Thoracic aorta (tissue), 2 donors: ENCODE data around the gene CRLF1. TPM values are rescaled to one million over a fixed set of nuclear protein-coding genes. Genes with fewer than 3 reads are reported as not detected.

Experiments
- ATAC-seq: fragments of 150-250 bp; one replicate; pipeline ENCODE4 v1.8.0; 2017; ENCODE audit warnings: low read depth; ENCODE audit not compliant: insufficient number of reproducible peaks, low FRiP score
- DNase-seq: peaks from one replicate; pipeline ENCODE4 v3.0.0-alpha.2; 2020; ENCODE audit warnings: low spot score
- H3K27ac ChIP-seq, 2 donors: fragments of 200-600 bp; sonication (generic); 1 replicate in 1 of 2; 2 replicates in 1 of 2; pipeline ENCODE4 v1.5.1; 2016; ENCODE audit warnings: mild to moderate bottlenecking in 2 of 2, moderate library complexity in 2 of 2
- H3K27me3 ChIP-seq: fragments of 200-600 bp; sonication (generic); replicated peaks from 2 replicates; pipeline ENCODE4 v1.6.0; 2016; ENCODE audit warnings: mild to moderate bottlenecking; ENCODE audit not compliant: insufficient read depth
- H3K36me3 ChIP-seq: fragments of 200-600 bp; sonication (generic); one replicate; pipeline ENCODE4 v1.5.1; 2016
- H3K4me1 ChIP-seq, 2 donors: fragments of 200-600 bp; sonication (generic); 1 replicate in 1 of 2; 2 replicates in 1 of 2; pipeline versions ENCODE4 v1.5.1 to v1.6.0; 2016; ENCODE audit warnings: low read depth in 2 of 2, mild to moderate bottlenecking in 1 of 2; ENCODE audit not compliant: control insufficient read depth in 1 of 2
- H3K4me3 ChIP-seq: fragments of 200-600 bp; sonication (generic); 2 replicates; pipeline ENCODE4 v1.5.1; 2016; ENCODE audit warnings: mild to moderate bottlenecking
- H3K9me3 ChIP-seq: fragments of 200-600 bp; sonication (generic); 2 replicates; pipeline ENCODE4 v1.5.1; 2016
- total RNA-seq, 2 donors: library from RNA; depleted of rRNA; stranded (reverse); fragments of >200 nt; gene quantifications; one replicate each; pipeline versions ENCODE4 v1.1.0 to v1.2.3, GENCODE V29; 2016
- TF ChIP-seq, protein P1 (sequence below): fragments of 200-600 bp; sonication (generic); IDR thresholded peaks from one replicate; pipeline ENCODE4 v1.5.1; 2019; ENCODE audit warnings: antibody characterized with exemption

The CRLF1 gene
- total RNA-seq, 2 donors from 2014 or later, result 85.9 to 1,063 TPM

DNA sequence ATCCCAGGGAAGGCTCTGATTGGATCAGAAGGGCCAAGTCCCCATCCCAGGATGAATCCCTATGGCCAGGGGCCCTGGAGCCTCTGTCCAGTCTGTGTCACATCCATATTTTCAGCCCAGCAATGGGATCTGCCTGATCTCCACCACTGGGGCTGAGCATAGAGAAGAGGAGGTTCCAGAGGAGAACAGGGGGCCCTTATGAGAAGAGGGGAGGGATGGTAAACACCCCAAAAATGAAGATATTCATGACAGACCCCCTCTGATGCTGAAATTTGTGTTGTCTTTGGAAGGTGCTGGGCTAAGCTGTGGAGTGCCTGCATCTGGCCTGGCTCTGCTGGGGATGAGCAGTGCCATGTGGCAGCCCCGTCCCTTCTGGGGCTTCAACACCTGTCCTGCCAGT, 44.7 kb upstream of the CRLF1 start:
- Histone ChIP-seq H3K4me3 (no peak overlapping the region), H3K36me3 (no peaks in the 10 kb centered on the region), H3K9me3 (no peaks in the 10 kb centered on the region), H3K27me3 (no peaks in the 10 kb centered on the region), H3K4me1 (peaks cover 19 to 46% of the 10 kb centered on the region in 2 donors), H3K27ac (peak overlapping the region; percentile 88 to 92)
- DNase-seq (no peak), ATAC-seq (no peak)
- TF ChIP-seq, protein P1, sequence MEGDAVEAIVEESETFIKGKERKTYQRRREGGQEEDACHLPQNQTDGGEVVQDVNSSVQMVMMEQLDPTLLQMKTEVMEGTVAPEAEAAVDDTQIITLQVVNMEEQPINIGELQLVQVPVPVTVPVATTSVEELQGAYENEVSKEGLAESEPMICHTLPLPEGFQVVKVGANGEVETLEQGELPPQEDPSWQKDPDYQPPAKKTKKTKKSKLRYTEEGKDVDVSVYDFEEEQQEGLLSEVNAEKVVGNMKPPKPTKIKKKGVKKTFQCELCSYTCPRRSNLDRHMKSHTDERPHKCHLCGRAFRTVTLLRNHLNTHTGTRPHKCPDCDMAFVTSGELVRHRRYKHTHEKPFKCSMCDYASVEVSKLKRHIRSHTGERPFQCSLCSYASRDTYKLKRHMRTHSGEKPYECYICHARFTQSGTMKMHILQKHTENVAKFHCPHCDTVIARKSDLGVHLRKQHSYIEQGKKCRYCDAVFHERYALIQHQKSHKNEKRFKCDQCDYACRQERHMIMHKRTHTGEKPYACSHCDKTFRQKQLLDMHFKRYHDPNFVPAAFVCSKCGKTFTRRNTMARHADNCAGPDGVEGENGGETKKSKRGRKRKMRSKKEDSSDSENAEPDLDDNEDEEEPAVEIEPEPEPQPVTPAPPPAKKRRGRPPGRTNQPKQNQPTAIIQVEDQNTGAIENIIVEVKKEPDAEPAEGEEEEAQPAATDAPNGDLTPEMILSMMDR, result no peak

DNA sequence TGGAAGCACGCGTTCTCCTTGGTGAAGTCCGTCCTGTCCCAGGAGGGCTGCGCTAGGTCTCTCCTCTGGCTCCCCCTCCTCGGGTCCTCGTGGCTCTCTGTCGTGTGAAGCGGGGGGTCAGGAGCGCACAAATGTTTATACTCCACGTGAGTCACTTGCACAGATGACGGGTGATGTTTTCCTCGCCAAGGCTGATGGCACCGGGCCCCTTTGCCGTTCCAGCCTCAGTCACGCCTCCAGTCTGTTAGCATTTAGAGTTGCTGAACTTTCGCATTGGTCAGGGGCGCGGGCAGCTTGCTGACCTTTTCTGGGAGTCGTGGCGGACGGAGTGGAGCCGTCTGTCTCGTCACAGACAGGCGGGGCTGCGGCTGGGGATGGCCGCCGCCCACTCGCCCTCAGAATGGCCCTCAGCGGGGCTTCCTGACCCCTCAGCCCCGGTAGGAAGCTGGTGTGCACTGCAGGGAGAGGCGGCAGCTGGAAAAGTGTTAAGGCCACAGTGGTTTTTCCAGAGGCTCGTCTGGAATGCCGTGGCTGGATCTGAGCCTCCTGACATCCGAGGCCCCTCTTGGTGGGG, 44.0 kb upstream of the CRLF1 start:
- ATAC-seq (peak; percentile 75), DNase-seq (peak; percentile 66)
- Histone ChIP-seq H3K36me3 (no peaks in the 10 kb centered on the region), H3K27ac (peak overlapping the region; percentile 88 to 92), H3K27me3 (no peaks in the 10 kb centered on the region), H3K9me3 (no peaks in the 10 kb centered on the region), H3K4me1 (peaks cover 23 to 53% of the 10 kb centered on the region in 2 donors), H3K4me3 (peak overlapping the region; percentile 62)
- TF ChIP-seq, protein P1, result no peak

DNA sequence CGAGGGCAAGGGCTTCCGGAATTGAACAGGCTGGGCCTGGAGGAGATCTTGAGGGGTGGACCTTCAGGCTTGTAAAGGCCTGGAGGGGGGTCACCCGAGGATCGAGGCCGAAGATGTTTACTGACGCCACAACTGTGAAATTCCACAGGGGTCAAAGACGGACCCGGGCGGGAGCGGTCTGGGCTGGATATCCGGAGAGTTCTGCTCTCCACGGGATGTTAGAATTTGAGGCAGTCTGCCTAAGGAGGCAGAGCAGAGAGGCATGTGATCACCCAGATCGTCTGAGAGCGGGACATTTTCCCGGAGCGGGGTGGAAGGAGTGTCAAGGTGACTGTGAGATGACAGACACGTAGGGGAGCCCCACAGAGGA, 43.4 kb upstream of the CRLF1 start:
- DNase-seq (no peak), ATAC-seq (peak; percentile 27)
- H3K36me3 ChIP-seq, result no peaks in the 10 kb centered on the region
- H3K27me3 ChIP-seq, result no peaks in the 10 kb centered on the region
- peak overlapping the region; percentile 62 for H3K4me3 ChIP-seq
- peaks cover 27 to 59% of the 10 kb centered on the region in 2 donors for H3K4me1 ChIP-seq
- no peaks in the 10 kb centered on the region for H3K9me3 ChIP-seq
- TF ChIP-seq, protein P1, result no peak
- peak overlapping the region; percentile 88 to 92 for H3K27ac ChIP-seq

DNA sequence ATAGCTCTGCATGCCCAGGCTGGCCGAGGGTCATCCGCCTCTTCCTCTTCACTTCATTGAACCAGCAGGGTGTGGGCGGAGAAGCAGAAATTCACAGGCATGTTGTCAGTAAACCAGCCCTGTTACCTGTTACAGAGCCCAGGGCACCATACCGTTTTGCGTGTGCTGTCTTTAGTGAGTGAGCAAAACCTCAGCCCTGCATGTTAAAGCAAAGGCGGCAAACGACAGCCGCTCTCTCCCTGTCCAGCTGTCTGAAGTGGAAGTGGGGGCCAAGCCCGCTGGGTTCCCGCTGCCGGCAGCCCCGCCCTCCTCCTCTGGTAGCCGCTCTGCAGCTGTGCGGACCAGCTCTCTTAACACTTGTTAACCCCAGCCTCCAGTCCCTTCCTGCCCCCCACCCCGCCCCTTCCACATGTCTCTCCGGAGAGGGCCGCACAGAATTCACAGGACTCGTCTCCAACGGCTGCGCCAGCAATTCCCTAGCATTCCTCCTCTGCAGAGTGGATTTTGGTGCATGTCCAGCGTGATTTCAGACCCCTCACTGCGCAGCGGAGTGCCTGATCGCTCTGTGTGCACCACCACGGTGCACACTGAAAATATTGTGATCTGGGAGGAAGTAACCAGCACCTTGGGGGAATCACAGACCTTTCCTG, 42.9 kb upstream of the CRLF1 start:
- no peaks in the 10 kb centered on the region for H3K9me3 ChIP-seq
- TF ChIP-seq, protein P1, result no peak
- ATAC-seq (no peak), DNase-seq (no peak)
- peak overlapping the region; percentile 88 to 92 for H3K27ac ChIP-seq
- H3K36me3 ChIP-seq, result no peaks in the 10 kb centered on the region
- H3K27me3 ChIP-seq, result no peaks in the 10 kb centered on the region
- H3K4me3 ChIP-seq, result peak overlapping the region; percentile 62
- H3K4me1 ChIP-seq, result peaks cover 32 to 64% of the 10 kb centered on the region in 2 donors

DNA sequence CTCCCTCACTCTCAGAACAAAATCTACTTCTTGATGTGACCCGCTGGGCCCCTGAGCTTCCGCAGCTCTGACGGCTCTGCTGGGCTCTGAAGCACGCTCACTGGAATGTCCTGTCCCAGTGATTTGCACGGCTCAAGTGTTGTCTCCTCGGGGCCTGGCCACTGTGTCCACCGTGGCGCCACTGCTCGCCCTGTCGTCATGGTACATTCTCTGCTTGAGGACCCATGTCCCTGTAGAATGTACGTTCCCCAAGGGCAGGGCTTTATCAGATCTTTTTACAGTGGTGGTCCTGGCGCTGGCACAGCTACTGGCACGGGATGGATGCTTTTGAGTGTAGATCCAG, 42.3 kb upstream of the CRLF1 start:
- no peaks in the 10 kb centered on the region for H3K27me3 ChIP-seq
- TF ChIP-seq, protein P1, result no peak
- peak overlapping the region; percentile 88 to 92 for H3K27ac ChIP-seq
- no peaks in the 10 kb centered on the region for H3K36me3 ChIP-seq
- H3K4me1 ChIP-seq, result peaks cover 37 to 69% of the 10 kb centered on the region in 2 donors
- H3K4me3 ChIP-seq, result peak overlapping the region; percentile 62
- H3K9me3 ChIP-seq, result no peaks in the 10 kb centered on the region
- ATAC-seq (no peak), DNase-seq (no peak)
